ENCODE data around the gene MTCH1. TPM values are rescaled to one million over a fixed set of nuclear protein-coding genes. Genes with fewer than 3 reads are reported as not detected.
A peak's percentile ranks its signal among the peaks of the same experiment; 100 is the strongest.

The MTCH1 gene
- total RNA-seq = 100 to 1,000 TPM; 160 to 197 TPM

- peak; percentile 89 for DNase-seq
- Histone ChIP-seq H3K9me3 (no peaks in the 10 kb centered on the region), H3K27ac (peak within 1 kb of the TSS; percentile 95), H3K4me3 (peak within 1 kb of the TSS; percentile 95), H3K4me1 (peaks cover 2% of the 10 kb centered on the region), H3K27me3 (no peaks in the 10 kb centered on the region), H3K36me3 (no peaks in the 10 kb centered on the region), H3K9ac (ENCODE audit: low read depth in 2 of 2, low read length in 2 of 2) (peak within 1 kb of the TSS; percentile 84 to 90)
- intact Hi-C loops (cut with DNase I) = loop anchor here (10.0 kb wide), 1 partner anchor 221 kb away; no protein-coding TSS in a partner anchor
- no peak for TF ChIP-seq CTCF (IDR thresholded peaks at IDR 0.05)
Measured at GRCh38 chr6:36985808-36986703, at the start of gene MTCH1. MTCH1 (minus strand) TSS chr6:36986196; CDS start chr6:36986173, 23 bp downstream.

GRCh38 chr6:37033819-37034795 lies 48.1 kb upstream of the MTCH1 start:
- Histone ChIP-seq H3K4me1 (peaks cover 6% of the 10 kb centered on the region), H3K9me3 (no peaks in the 10 kb centered on the region), H3K27me3 (no peaks in the 10 kb centered on the region), H3K4me3 (no peak overlapping the region), H3K36me3 (no peaks in the 10 kb centered on the region), H3K9ac (ENCODE audit: low read depth in 2 of 2, low read length in 2 of 2) (no peak overlapping the region), H3K27ac (no peak overlapping the region)
- no peak for TF ChIP-seq CTCF (IDR thresholded peaks at IDR 0.05)
- no peak for DNase-seq
- intact Hi-C loops (cut with DNase I) = no loop called here

- Histone ChIP-seq H3K9me3 (no peaks in the 10 kb centered on the region), H3K4me1 (no peaks in the 10 kb centered on the region), H3K9ac (ENCODE audit: low read depth in 2 of 2, low read length in 2 of 2) (no peak overlapping the region), H3K36me3 (no peaks in the 10 kb centered on the region), H3K27ac (no peak overlapping the region), H3K27me3 (no peaks in the 10 kb centered on the region), H3K4me3 (no peak overlapping the region)
- TF ChIP-seq CTCF (IDR thresholded peaks at IDR 0.05) = no peak
- intact Hi-C loops (cut with DNase I) = no loop called here
- no peak for DNase-seq
Measured at GRCh38 chr6:37033255-37033654, 47.3 kb upstream of the MTCH1 start.

- no peak overlapping the region for H3K27ac ChIP-seq
- no peaks in the 10 kb centered on the region for H3K9me3 ChIP-seq
- H3K4me1 ChIP-seq = no peaks in the 10 kb centered on the region
- no peaks in the 10 kb centered on the region for H3K27me3 ChIP-seq
- no peak overlapping the region for H3K9ac ChIP-seq (ENCODE audit: low read depth in 2 of 2, low read length in 2 of 2)
- no peak for DNase-seq
- intact Hi-C loops (cut with DNase I) = no loop called here
- H3K4me3 ChIP-seq = no peak overlapping the region
- no peaks in the 10 kb centered on the region for H3K36me3 ChIP-seq
- no peak for TF ChIP-seq CTCF (IDR thresholded peaks at IDR 0.05)
Measured at GRCh38 chr6:37032239-37032638, 46.2 kb upstream of the MTCH1 start.

GRCh38 chr6:37030599-37030998 lies 44.6 kb upstream of the MTCH1 start:
- Histone ChIP-seq H3K36me3 (no peaks in the 10 kb centered on the region), H3K4me1 (no peaks in the 10 kb centered on the region)
- intact Hi-C loops (cut with DNase I) = no loop called here

More at GRCh38 chr6:37030599-37030998, 44.6 kb upstream of the MTCH1 start:
- TF ChIP-seq CTCF (IDR thresholded peaks at IDR 0.05) = no peak
- no peak overlapping the region for H3K9ac ChIP-seq (ENCODE audit: low read depth in 2 of 2, low read length in 2 of 2)
- H3K4me3 ChIP-seq = no peak overlapping the region
- DNase-seq = no peak
- H3K27me3 ChIP-seq = no peaks in the 10 kb centered on the region
- no peaks in the 10 kb centered on the region for H3K9me3 ChIP-seq
- H3K27ac ChIP-seq = no peak overlapping the region

Measured in colonic mucosa (tissue), 4 donors.